DMS 273 (cell line): ENCODE measurements around the gene ARHGAP26.

Experiments
- DNase-seq: peaks from one replicate; lab custom pipeline; 2025; ENCODE audit not compliant: unreplicated experiment; lab: John Stamatoyannopoulos, UW

Gene ARHGAP26

DNA sequence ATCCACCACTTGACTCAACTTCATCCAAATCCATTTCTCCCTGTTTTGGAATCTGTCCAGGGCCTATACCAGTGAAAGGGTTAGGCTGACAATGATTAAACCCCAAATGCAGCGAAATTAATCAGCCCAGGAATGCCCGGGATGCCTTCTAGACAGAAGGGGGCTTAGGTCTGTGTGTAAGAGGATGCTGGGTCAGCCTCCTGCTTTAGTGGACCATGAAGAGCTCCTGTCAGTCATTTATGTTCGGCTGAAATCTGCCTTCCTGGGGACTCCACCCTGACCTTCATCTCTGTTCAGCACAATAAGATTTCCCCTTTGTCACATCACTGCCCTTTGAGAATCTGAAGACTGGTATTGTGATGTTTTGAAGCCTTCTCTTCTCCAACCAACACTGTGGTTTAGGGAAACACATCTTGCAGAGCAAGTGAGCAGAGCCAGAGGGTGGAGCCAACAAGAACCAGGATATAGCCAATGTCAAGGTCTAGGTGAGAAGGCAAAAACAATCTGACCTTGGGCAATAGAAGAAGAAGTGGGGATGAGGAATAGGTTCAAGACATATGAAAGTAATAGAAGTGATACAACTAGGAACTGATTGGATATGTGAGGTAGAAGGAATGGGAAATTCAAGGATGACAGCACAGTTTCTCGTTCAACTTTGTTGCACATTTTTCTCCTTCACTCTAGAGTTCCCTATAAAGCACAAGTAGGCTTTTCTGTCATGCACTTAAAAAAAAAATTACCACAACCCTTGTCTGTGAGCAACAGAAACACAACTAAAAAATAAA lies 234.4 kb downstream of the ARHGAP26 start:
- DNase-seq, result no peak

DNA sequence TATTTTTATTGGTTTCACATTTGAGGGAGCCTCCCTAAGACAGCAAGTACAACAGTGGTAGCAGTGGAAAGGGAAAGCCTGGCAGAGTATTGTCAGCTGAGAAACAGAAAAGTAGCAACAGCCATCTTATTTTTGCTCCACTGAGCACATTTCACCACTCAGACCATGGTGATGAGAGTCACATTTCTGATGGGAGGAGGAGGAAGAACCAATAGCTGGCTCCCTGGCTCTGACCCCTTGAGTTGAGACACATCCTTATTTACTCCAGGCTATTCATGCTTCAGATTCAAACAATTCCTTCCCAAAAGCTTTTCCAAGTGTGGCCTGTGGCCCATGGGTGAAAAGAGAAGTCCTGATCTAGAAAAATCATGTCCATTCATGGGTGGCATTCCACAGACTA lies 236.3 kb downstream of the ARHGAP26 start:
- DNase-seq, result peak; percentile 19

DNA sequence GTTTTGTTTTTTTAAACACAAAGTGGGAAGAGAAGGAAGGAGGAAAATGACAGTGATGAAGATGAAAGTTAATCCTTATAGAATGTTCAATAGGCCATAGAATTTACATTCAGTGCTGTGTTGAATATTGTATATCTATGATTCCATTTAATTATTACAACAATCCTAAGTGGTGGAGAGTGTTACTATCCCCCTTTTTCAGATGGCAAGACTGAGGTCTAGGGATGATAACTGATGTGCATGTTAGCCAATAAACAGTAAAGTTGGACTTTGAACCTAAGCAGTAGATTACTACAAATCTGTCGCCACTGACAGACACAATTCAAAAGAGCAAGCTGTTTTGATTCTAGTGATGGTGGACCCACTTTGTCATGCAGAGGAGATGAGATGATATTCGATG lies 237.9 kb downstream of the ARHGAP26 start:
- DNase-seq, result no peak

DNA sequence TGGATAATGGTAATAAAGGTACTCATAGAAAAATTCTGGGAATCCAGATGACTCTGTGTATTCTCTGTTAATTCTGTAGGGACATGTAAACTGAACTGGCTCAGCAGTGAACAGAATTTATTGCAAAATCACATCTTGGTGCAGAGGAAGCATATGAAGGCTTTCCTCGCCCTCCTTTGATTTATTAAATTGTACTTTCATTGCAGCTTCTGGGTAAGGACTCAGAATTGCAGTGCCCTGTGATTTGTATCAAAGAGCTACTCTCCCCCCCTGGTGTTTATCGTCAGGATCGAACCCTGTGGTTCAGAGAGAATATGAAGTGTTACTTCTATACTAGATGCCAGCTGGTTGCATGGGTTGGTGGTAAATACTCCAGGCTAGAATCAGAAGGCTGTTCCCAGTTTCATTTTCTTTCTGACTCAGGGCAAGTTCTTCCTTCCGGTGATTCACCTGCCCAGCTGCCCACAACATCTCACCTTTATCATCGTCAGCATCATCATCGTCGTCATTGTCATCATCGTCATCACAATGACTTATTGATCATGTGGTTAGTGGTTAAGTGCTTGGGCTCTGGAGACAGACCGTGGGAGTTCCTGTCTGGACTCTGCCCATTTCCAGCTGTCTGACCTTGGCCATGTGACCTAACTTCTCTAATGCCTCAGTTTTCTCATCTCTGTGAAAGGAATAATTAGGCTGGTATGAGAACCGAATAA lies 238.8 kb downstream of the ARHGAP26 start:
- peak; percentile 86 for DNase-seq

DNA sequence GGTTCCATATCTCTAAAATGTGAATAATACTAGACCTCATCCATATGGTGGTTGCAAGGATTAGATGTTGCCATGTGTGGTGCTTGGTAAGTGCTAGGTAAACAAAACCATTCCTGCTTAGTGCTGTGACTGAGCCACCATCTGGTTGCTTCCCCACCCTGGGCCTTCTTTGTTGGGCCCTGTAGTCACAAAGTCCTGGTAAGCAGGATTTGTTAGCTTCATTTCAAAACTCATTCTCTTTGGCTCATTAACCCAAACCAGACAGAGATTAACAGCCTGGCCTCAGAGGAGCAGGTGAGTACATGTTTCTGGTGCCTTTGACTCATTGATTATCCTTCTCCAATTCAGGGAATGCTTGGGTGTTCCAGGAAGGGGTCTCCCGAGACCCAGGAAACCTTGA lies 240.2 kb downstream of the ARHGAP26 start:
- peak; percentile 94 for DNase-seq

DNA sequence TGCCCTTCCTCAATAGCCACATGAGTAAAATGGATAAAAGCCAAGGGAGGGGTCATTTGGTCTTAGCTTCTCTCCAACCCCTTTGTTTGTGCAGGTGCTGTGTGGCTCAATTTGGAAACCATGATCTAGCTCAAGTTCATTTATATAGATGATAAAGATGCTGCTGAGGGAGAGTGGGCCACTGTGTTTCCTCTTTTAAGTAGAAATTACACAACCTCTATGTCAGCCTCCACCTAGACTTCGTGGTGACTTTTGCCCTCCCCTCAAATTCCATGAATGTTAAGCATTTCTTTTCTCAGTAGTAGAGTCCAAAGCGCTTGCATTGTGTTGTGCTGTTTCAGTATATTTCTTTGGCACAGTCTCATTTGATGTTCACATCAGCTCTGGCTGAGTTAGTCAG lies 241.4 kb downstream of the ARHGAP26 start:
- DNase-seq, result peak; percentile 40

DNA sequence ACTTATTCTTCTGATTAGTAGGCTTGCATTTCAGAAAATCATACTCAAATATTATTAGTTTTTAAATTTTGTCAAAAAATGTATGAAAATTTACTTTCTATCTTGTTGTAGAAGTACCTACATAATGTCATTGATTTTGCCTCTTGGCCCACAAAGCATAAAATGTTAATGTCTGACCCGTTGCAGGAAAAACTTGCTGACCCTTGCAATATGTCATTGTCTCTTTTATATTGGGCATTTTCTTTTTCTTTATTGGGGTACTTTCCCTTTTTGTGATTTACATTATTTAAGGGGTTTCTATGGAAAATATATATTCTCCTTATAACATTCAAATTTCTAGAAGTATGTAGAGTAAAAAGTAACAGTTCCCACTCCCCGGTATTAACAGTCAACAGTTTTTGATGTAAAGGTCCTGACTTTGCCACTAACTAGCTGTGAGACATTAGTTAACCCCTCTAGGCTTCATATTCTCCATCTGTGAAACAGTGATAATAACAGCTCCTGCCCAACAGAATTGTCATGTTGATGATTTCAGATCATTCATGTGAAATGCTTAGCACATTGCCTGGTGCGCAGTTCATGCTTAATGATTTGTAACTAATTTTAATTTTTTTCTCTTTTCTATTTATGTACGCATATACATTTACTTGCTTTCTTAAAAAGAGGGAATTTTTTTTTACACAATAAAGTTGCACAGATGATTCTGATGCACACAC lies 243.2 kb downstream of the ARHGAP26 start:
- DNase-seq, result no peak

DNA sequence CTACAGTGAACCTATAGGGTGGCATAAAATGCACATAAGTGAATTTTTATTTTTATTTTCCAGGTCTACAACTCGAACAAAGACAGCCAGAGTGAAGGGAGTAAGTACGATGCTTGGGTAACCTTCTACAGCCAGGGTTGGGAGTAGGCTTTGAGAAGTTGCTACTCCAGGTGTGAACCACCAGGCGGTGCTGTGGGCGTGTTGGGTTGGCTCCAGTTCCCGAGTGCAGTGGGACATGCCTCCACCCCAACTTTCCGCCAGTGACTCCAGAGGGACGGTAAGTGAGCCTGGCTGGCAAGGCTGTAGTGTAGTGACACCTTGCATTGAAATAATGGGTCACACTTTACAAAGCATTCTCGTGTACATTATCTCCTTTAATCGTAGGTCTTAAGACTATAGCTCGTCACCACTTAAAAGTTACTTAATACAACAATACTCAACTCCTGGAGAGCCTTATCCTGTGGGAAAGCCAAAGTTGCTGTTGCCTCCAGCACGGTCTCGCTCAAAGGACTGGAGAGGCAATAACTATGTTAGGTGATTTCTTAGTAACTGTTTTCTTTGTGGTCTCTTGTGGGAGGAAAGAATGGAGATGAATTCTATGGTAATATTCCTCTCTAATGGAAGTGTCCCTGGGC lies 244.0 kb downstream of the ARHGAP26 start:
- peak; percentile 68 for DNase-seq

DNA sequence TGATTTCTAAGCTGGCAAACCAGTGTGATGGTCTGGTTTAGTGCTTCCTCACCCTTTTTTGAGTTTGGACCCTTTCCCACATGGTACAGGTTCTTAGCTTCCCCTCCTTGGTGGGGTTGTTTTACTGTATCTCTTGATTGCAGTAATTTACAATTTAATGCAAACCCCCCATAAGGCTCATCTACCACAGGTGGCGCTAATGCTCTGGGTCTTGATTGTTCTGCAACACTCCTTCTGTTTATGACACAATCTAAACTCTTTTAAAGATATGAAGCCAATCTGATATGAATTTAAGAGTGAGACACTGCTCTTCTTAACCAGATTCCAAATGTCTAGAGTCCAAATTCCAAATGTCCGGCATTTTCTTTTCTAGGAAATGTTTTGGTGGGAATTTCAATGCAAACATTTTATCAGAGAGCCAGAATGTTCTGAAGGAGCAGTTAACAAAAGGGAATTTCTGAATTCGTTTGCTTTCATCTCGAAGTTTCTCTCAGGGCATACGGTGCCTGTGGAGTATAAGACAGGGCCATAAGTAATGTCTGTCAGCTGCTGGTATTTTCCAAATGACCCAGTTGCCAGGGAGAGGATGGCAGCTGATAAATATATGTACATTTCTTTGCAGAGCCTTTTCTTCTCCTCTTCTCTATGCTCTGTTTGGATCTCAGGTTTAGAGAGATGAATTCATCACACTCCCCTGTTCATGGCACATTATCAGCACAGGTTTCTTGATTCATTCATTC lies 246.8 kb downstream of the ARHGAP26 start:
- DNase-seq, result peak; percentile 85

DNA sequence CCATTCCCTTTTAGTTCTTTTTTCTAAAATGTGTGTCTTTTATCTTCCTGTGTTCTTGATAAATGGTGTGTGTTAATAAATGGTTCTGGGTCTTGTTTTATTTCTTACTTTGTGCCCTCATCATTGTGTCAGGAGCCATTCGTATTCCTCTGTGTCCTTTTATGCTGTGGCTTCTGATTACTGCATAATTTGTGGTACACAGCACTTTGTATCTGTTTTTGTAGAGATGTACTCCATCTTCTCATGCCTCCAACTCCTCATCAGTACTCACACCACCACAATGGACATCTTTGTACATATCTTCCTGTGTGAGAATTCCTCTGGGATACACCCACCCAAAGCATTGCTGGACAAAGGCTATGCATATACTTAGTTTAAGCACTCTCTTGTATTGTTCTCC lies 247.4 kb downstream of the ARHGAP26 start:
- no peak for DNase-seq

DNA sequence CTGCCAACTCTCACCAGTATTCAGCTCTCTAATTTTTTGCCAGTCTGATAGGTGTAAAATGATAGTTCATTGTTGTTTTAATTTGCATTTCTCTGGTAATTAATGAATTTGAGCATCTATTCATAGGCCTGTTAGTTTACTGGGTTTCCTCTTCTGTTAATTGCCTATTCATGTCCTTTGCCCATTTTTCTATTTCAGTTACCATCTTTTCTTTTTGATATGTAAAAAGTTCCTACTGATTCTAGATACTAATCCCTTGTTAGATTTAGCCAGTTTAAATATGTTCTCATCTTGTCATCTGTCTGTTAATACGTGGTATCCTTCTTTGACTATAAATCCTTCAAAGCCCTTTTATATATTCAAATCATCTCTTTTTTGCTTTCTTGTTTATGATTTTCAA lies 247.8 kb downstream of the ARHGAP26 start:
- no peak for DNase-seq

DNA sequence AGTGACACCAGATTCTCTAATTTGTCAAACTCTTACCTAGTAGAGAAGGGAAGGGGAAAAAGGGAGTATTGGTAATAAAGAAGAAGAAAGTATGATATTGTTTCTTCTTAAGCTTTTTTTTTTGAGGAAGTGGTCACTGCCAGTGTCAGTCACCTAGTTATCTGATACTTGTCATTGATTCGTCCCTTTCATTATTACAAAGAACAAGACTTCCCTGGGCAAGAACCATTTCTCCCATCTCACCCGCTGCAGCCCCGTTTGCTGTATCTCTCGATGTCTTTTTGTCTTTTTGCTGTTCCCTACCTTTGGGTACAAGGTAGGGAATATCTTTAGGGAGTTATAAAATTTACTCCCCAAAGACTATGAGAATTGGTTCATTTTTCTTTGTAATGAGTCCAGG lies 249.0 kb downstream of the ARHGAP26 start:
- DNase-seq, result no peak

DNA sequence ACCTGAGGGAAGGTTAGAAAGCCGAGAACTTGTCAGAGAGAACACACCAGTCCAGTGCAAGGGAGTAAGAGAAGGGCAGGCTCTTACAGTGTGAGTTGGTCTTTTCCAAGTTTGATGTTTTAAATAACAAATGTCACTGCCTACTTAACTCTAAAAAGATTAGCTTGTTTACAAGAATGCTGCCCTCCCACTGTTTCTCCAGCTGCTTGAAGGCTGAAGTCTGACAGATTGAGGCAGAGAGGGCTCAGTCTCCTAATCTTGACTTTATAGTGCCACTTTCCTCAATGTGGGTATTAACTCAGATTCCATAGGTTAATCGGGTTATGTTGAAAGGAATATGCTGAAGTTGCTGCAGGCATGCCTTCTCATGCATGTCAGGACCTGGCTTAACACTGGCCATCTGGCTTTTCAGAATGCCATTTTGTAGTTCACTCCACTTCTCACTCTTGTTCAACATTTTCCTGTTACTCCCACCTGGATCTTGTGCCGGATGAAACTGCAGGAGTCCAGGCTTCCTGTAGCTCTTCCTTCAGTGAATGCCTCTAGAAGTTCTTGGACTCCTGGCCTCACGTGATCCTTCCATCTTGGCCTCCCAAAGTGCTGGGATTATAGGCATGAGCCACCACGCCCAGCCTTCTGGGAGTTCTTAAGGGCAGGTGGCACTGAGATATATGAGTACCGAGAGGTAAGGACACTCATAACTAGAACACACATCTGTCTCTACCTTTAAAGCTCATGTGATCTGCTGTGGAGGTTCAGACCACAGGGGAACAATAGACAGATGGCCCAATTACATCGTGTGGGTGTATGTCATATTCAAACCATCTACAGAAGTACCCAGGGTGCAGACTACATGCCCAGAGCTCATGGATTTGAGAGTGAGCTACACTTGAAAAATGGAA lies 249.7 kb downstream of the ARHGAP26 start:
- peak; percentile 97 for DNase-seq

DNA sequence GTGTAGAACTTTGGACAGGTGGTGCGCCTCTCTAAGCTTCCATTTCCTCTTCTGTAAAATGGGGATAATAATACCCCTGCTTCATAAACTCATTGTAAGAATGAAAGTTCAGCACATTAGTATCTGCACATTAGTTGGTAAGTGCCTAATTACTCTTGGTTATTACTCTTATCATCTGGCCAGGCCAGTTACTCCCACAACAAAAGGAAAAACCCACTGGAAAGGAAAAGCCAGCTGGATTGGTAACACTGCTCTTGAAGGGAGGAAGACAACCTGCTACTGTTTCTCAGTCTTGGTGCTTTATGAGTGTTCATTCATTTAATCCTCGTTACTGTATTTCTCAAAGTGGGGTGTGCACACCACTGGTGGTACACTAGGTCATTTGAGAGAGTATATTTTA lies 251.4 kb downstream of the ARHGAP26 start:
- DNase-seq, result no peak

DNA sequence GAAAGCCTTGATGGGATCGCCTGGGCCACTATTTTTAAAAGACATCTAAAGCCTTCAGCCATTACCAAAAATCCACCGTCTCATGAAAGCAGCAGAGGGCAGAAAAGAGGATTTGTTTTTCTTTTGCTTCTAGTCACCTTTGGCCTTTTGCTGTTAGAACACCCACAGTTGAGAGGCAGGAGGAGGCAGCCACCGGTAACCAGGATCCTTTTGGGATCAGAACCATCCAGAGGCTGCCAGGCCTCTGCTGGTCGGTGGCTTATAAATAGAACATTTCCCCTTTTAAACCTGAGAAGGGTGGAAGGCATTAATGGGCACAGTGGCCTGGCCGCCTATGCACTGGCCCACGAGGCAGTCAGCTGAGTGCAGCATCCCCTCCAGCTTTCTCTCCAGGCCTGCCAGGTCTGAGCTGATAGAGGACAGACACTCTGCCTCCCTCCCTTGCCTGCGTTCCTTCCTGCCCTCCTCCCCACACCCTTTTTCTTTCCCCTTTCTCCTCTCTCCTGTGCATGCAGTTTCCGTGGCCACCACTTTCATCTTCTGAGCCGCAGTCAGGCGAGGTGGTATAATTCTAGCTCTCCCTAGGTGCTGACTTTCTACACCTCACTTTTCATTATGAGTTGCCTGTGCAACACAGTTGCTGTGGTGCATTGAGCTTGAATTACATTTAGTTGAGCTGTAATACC lies 253.4 kb downstream of the ARHGAP26 start:
- DNase-seq, result peak; percentile 51

DNA sequence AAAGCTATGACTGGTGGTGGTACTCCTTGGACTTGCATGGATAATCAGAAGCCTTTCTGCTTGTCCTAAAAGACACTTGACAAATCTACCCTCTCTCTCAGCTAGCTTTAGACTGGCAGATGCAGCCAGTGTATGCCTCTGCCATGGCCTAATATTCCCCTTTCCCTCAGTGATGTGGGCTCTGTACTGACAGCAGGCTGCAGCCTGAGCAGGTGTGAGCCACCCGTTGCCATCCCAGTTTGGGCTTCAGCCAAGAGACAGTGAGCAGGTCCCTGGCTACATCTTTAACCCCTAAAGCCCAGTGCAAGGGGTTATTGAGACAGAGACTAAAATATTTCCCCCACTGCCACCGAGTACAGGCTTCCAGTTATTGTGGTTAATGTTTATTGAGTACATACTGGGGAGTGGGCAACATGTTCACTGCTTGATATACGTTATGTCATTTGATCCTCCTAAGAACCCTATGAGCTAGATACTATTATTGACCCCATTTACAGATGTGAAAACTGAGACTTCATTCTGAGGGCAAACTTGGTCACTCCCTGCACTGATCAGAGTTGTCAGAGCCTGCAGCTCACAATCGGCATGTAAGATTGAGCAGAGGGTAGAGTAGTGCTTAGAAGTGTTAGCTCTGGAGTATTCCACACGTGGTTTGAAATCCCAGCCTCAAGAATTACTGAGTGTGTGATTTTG lies 254.2 kb downstream of the ARHGAP26 start:
- peak; percentile 89 for DNase-seq

DNA sequence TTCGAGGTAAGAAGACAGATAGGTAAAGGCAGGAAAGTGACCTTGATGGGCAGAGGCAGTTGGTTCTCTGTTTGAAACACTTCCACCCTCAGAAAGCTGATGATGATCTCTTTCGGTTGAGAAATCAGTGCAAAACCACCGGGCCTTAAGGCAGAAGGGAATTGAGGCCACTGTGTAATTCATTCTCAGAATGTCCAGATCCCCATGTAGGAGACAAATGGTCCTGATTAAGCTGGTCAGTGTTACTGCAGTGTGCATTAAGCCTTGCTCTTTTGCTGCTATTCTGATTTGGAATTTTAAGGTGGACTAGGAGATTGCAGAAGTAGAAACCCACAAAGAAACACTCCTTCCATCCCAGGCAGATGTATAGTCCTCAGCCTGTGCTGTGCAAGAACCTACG lies 255.2 kb downstream of the ARHGAP26 start:
- DNase-seq, result no peak

DNA sequence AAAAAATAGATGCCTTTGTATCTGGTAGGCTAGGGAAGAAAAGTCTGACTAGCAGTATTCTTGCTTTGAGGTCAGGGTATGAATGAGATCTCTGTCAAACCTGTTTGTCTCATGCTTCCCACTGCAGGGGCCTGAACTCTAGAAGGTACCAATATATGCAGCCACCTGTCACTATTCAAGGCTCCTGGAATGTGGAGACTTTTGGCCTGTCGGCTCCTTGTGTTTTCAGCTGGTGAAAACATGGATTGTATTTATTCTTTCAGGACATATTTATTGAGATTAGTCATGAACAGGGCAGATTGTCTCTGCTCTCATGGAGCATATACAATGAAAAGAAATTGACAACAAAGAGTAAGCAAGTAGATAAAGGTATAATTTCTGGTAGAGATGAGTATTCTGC lies 255.8 kb downstream of the ARHGAP26 start:
- DNase-seq, result peak; percentile 38

DNA sequence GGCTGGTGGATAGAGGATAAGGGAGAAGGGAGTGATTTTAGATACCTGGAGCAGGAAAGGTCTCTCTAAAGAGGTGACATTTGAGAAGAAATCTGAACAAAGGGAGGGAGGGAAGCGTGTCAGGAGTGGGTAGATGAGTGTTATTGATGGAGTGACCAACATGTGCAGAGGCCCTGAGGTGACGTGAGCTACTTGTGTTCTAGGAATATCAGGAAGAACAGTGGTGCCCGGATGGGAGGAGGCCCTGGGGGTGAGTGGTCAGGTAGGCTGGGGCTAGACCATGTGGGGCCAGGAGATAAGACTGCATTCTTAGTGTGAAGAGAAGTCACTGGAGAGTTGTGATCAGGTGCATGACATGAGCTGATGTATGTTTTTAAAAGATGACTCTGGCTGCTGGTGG lies 256.2 kb downstream of the ARHGAP26 start:
- no peak for DNase-seq
